HG03097 (cell line): ENCODE measurements around the gene TFAP2D.

Experiments used
- ATAC-seq: cut with Tn5 transposase; IDR thresholded peaks from one replicate; pipeline ENCODE4 v1.9.1; 2021; ENCODE audit not compliant: unreplicated experiment, low FRiP score

The TFAP2D gene

DNA sequence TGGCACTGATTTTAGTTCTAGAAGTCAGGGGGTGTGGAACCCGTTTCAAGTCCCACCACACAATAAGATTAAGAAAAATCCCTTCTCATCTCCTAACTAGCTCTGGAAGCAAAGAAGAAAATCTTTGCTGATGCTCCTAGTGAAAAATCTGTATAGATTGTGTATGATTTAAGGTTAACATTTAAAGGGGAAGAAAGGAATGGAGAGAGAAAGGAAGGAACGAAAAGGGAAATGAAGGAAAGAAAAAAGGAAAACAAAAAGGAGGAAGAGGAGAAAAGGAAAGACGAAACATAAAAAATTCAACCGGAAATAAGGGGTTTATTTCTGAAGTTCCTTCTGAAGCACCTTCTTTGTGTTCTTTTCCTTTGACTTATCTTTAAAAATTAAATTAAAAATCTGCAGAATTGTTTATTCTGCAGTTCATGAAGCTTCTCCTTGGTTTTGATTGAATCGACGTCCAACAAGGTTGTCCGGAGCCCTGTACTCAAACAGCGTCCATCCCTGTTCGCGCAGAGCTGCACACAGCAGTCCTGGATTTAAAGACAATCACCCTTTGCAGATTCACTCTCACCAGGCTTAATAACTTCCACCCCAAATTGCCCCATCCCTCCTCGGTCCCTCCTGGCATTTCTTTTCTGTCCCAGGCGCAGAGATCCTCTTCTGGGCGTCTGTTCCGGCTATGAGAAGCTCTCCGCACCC, 103.8 kb downstream of the TFAP2D start:
- ATAC-seq, result no peak

DNA sequence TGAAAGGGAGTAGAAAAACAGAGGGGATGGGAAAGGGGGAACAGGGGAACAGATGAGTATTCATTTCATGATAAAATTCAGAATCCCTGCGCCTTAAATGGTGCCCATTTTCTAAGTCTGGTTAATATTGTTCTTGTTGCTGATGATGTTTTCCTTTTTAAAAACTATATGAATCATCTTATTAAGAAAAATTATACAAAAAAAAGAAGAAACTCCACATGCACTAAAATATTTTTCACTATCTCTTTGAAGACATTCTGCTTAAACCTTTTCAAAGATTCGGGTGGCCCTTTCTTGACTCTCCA, 104.3 kb downstream of the TFAP2D start:
- no peak for ATAC-seq

DNA sequence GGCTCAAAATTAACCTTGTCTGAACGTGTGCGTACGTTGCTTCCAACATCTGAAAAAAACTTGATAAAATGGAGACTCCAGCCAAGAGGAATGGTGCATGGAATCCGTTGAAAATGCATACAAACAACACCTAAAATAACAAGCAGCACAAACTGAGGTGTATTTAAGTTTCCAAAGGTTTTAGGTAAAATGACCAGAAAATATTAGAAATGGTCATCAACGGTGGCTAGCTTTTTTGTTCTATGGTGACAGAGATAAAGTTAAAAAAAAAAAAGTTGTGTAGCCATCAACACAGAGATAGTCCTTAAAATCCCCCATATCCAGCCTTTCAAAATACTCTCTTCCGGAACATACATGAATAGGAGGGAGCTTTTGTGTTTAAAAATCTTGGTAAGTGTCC, 104.7 kb downstream of the TFAP2D start:
- ATAC-seq, result no peak

DNA sequence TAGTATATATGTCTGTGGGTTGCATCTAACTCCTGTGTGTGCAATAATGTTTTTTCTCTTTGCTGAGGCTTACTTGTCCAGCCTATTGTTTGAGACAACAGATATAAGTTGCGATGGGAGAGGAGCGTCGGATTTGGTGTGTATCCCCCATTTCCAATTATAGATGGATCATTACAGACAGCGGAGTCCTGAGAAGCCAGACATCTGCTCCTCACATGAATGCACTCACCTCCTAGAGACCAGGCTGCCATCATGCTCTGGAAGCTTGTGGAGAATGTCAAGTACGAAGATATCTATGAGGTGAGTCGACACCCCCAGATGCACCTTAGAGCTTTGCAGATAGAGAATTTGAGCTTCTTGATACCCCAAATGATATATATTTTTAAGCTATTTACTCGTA, 105.3 kb downstream of the TFAP2D start, which contains the start of gene TFAP2B:
TFAP2B (plus strand) TSS at position 199 of the 400 bp plus-strand sequence; CDS start at position 220, 21 bp downstream.
- no peak for ATAC-seq

DNA sequence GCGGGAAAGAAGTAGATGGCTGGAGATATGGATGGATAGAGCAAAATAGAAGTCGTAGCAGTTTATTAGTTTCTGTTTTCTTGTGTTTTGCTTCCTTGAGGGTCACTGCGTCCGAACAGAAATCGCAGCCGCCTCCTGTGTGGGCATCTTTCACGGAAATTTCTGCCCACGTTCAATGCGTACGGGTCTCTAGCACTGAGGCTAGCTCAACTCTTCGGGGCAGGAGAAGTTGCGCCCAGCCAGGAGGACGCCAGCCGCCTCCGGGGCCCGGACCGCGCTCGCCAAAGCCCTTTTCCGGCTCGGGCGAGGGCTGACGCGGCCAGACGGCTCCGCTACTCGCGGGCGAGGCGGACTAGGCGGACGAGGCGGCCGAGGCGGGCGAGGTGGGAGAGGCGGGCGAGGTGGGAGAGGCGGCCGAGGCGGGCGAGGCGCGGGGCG, 106.2 kb downstream of the TFAP2D start:
- no peak for ATAC-seq

DNA sequence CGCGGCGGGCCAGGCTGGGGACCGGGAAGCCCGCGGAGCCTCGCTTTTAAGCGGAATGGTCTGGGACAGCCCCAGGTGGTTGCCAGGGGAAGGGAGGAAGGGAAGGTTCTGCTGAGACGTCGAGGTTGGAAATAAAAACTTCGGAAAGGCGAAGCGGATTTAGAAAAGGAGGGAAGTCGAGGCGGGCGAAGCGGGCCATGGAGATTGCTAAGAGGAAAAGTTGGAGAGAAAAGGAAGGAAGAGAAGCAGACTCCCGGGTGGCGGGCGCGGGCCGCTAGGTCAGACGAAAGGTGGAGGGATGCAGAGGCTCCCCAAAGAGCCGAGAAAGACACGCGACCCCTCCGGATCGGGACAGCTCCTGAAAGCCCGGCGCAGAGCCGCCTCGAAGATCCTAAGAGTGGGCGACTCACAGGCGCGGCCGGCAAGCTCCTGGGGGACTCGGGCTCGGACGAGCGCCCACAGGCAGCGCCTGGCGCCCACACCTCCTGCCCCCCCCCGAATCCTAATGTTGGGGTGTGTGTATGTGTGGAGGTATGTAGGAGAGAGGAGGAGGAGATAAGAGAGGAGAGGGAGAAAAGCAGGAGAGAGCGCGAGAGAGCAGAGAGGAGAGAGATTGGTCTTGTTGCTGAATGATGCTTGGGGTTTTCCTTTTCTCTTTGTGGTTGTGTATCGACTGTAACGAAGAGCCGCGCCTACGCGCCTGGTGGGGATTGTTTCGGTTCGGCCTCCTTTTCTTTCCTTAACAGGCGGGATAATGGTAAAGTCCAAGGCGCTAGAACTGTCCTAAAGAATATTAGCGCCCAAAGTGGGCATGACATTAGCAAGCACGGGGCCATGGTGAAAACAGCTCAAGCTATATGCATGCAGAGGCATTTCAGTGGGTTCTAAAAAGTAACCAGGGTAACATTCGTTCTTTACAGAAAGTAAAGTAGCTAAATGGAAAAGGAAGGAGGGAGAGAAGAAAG, 106.9 kb downstream of the TFAP2D start:
- ATAC-seq, result no peak

DNA sequence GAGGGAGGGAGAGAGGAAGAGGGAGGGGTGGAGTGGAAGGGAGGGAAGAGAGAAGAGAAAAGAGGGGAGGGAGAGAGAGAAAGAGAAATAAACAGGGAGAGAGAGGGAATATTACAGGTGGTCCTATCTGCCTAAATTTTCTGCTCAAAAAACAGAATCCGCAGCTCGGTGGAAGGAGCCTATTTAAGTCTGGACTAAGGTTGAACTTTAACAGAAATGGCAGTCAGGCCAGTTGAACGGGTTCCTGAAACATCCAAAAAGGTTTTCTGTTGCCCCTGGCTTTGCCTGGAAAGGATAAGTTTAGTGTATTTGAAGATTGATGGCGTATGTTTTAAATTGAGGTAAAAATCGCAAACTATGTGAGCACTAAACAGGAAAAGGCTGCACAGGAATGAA, 107.5 kb downstream of the TFAP2D start:
- ATAC-seq, result no peak

DNA sequence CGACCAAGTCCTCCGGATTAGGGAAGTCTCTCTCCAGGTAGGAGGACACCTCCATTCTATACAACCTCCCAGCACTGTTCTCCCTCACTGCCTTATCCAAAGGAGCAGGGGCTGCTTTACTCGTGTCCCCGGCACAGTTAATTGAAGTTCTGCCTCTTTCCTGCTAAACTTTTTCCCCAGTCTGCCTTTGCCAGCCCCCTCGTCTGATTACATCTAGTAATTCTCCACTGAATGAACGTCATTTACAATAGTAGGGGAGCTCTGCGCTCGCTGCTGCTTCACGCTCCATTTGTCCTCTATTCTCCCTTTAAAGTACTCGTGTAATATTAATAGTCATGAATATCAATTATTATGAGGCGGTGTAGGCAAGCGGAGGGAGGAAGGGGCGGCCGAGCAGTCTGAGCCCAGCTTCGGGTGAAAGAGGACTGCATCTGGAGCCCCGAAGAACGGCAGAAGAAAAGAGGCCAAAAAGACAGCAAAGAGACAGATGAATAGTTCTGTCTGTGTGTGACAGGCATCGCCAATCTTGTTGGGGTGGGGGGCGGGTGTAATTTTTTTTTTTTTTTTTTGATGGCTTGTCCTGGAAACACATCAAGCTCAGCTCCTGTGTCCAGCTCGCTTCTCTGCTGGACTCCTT, 108.2 kb downstream of the TFAP2D start:
- no peak for ATAC-seq

DNA sequence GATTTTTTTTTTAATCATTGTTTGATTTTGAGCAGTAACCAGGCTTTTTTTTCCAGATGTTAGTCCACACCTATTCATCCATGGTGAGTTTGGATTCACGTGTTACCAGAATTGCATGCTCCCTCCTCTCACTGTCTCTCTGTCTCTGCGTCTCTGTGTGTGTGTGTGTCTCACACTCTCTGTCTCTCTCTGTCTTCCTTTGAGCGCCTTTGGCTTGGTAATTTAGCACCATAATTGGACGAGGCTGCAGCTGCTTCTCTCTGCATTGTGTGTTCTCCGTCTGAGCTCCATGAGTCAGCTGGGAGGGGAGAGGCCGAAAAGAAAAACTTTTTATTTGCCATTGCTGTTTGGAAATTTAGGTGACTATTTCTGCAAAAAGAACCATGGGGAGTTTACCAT, 108.8 kb downstream of the TFAP2D start:
- ATAC-seq, result no peak
